Erythroblast (primary cell): Measurements from ENCODE around the gene NPFFR1.

Source experiments
- GATA1 ChIP-seq: IDR thresholded peaks from 2 replicates; pipeline ENCODE4 v1.6.1; 2011; ENCODE audit warnings: low read depth, mild to moderate bottlenecking, control low read depth, low read length, moderate library complexity
- POLR2A ChIP-seq: IDR thresholded peaks from 2 replicates; pipeline ENCODE4 v1.6.1; 2011; ENCODE audit warnings: mild to moderate bottlenecking, low read length

DNA sequence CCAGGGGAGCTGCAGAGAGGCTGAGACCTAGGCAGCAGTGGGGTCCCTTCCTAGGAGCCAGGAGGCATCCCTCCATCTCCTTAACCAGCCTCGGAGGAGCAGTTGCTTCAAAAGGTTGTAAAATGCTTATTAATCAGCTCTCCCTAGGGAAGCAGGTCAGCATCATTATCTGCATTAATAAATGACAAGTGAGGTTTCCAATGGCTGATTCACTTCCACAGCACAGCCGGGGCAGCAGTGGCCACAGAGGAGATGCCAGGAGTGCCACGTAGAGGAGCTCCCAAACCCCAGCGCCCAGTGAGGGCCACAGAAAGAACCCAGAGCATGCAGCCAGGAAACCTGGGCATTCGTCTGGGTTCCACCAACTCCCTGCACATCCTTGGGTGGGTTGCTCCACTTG, 8.2 kb upstream of the NPFFR1 start:
- TF ChIP-seq POLR2A, result no peak
- TF ChIP-seq GATA1, result no peak
